Smooth muscle cell (in vitro differentiated cells): ENCODE measurements around the gene TADA1. TPM values are rescaled to one million over a fixed set of nuclear protein-coding genes. Genes with fewer than 3 reads are reported as not detected.

Experiments used
- DNase-seq: peaks from one replicate; lab custom pipeline; 2025; ENCODE audit not compliant: unreplicated experiment; lab: John Stamatoyannopoulos, UW
- H2AFZ ChIP-seq: fragments of 200-600 bp; sonication (generic); 2 replicates; pipeline ENCODE4 v1.6.0; 2016; ENCODE audit warnings: antibody characterized with exemption, low read depth, mild to moderate bottlenecking
- H3F3A ChIP-seq: fragments of 200-600 bp; sonication (generic); 2 replicates; pipeline ENCODE4 v1.6.0; 2017; ENCODE audit warnings: antibody characterized with exemption, low read depth
- H3K27ac ChIP-seq: fragments of 200-600 bp; sonication (generic); 2 replicates; pipeline ENCODE4 v1.5.1; 2016; ENCODE audit warnings: low read depth, mild to moderate bottlenecking
- H3K27me3 ChIP-seq: fragments of 200-600 bp; sonication (generic); 2 replicates; pipeline ENCODE4 v1.6.1; 2016; ENCODE audit warnings: low read depth, mild to moderate bottlenecking
- H3K36me3 ChIP-seq: fragments of 200-600 bp; sonication (generic); 2 replicates; pipeline ENCODE4 v1.5.1; 2016; ENCODE audit warnings: low read depth
- H3K4me1 ChIP-seq: fragments of 200-600 bp; sonication (generic); 2 replicates; pipeline ENCODE4 v1.5.1; 2016; ENCODE audit warnings: low read depth
- H3K4me2 ChIP-seq: fragments of 200-600 bp; sonication (generic); 2 replicates; pipeline ENCODE4 v1.6.0; 2016; ENCODE audit warnings: mild to moderate bottlenecking
- H3K4me3 ChIP-seq: fragments of 200-600 bp; sonication (generic); 2 replicates; pipeline ENCODE4 v1.5.1; 2016; ENCODE audit warnings: mild to moderate bottlenecking
- H3K79me2 ChIP-seq: fragments of 200-600 bp; sonication (generic); 2 replicates; pipeline ENCODE4 v1.6.0; 2016; ENCODE audit warnings: low read depth, mild to moderate bottlenecking
- H3K9ac ChIP-seq: fragments of 200-600 bp; sonication (generic); 2 replicates; pipeline ENCODE4 v1.6.0; 2016; ENCODE audit warnings: low read depth
- H3K9me3 ChIP-seq: fragments of 200-600 bp; sonication (generic); replicated peaks from 2 replicates; pipeline ENCODE4 v1.5.1; 2016; ENCODE audit warnings: low read depth
- H4K20me1 ChIP-seq: fragments of 200-600 bp; sonication (generic); 2 replicates; pipeline ENCODE4 v1.6.0; 2016; ENCODE audit warnings: low read depth
- WGBS: methylation state at CpG from one replicate; pipeline ENCODE4 v1.1.7; 2016; ENCODE audit warnings: low lambda C conversion rate; 5-methylcytosine and 5-hydroxymethylcytosine counted together
- polyA plus RNA-seq: library from polyadenylated mRNA; unstranded; fragments of >200 nt; fragmentation: Nextera tagmentation; extraction: Ambion mirVana; gene quantifications from 2 replicates; pipeline ENCODE4 v1.2.1, GENCODE V29; 2016
- total RNA-seq: library from RNA; depleted of rRNA; stranded (reverse); fragments of >200 nt; gene quantifications from 2 replicates; pipeline ENCODE4 v1.2.3, GENCODE V29; 2014
- TF ChIP-seq, protein P1 (sequence below): fragments of 200-600 bp; sonication (generic); IDR thresholded peaks from 2 replicates; pipeline ENCODE4 v1.5.1; 2017; ENCODE audit warnings: borderline replicate concordance, mild to moderate bottlenecking, antibody characterized with exemption; ENCODE audit not compliant: insufficient read depth, poor library complexity, severe bottlenecking

TADA1 gene
- total and polyA plus RNA-seq, 2 experiments from 2014 or later = 12.2 to 16.3 TPM

DNA sequence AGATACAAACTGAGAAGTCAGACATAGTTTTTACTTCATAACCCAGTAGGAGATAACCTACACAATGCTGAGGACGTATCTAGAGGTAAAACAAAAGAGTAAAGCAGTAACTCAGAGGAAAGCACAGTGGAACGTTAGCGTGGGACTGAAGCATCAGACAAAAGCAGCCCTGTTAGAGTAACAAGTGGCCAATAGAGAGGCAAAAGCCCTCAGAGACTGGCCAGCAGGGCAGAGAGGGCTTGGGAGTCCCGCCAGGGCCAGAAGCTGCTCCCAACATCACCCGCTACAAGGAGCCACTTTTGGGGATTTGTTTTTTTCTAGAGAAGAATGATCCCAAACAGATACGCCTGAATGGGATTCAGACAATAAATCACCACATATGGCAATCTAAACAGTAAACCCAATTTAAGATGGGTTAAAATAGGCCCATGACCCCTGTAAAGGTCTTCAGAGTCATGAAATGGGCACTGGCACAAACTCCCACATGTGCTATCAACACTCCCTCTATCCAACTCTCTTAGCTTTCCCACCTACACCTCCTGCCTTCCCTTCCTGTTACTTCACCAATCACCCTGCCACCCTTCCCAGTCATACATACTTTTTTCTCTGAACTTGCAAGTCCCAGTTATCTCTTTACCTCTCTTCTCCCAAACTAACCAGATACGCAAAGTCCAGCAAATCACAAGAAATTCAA lies 17.2 kb downstream of the TADA1 start:
- Histone ChIP-seq H3K9me3 (no peaks in the 10 kb centered on the region), H3K79me2 (no peaks in the 10 kb centered on the region), H3K4me1 (no peaks in the 10 kb centered on the region), H3K27me3 (no peaks in the 10 kb centered on the region), H3F3A (peaks cover 12% of the 10 kb centered on the region), H4K20me1 (peaks cover 20% of the 10 kb centered on the region), H3K27ac (peak overlapping the region; percentile 10), H3K4me3 (no peak overlapping the region), H2AFZ (no peak overlapping the region), H3K9ac (no peak overlapping the region), H3K4me2 (no peak overlapping the region), H3K36me3 (peaks cover 7% of the 10 kb centered on the region)
- WGBS = 92% methylated on average over 7 of the region's 7 CpGs
- DNase-seq = no peak
- TF ChIP-seq, protein P1, sequence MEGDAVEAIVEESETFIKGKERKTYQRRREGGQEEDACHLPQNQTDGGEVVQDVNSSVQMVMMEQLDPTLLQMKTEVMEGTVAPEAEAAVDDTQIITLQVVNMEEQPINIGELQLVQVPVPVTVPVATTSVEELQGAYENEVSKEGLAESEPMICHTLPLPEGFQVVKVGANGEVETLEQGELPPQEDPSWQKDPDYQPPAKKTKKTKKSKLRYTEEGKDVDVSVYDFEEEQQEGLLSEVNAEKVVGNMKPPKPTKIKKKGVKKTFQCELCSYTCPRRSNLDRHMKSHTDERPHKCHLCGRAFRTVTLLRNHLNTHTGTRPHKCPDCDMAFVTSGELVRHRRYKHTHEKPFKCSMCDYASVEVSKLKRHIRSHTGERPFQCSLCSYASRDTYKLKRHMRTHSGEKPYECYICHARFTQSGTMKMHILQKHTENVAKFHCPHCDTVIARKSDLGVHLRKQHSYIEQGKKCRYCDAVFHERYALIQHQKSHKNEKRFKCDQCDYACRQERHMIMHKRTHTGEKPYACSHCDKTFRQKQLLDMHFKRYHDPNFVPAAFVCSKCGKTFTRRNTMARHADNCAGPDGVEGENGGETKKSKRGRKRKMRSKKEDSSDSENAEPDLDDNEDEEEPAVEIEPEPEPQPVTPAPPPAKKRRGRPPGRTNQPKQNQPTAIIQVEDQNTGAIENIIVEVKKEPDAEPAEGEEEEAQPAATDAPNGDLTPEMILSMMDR = no peak

DNA sequence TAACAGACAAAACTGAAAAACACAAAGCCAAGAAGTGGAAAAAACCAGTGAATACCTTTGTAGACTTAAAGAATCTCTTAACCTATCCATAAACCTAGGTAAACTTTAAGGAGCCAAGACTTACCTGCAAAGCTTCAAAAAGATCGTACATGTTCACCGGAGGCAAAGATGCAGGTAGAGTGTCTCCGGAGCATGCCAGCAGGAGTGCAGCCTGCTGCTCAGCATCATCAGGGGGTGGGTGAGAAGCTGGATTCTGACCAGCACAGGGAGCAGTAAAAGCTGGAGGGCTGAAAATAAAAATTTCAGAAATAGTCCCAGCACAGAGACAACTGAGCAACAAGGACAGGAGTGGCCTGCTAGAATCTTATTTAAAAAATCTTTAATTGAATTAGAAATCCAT lies 18.1 kb downstream of the TADA1 start:
- Histone ChIP-seq H3F3A (peaks cover 16% of the 10 kb centered on the region), H3K4me3 (no peak overlapping the region), H3K4me1 (no peaks in the 10 kb centered on the region), H3K79me2 (no peaks in the 10 kb centered on the region), H3K9ac (no peak overlapping the region), H3K4me2 (no peak overlapping the region), H2AFZ (no peak overlapping the region), H4K20me1 (peaks cover 29% of the 10 kb centered on the region), H3K27me3 (no peaks in the 10 kb centered on the region), H3K9me3 (no peaks in the 10 kb centered on the region), H3K36me3 (peaks cover 2% of the 10 kb centered on the region), H3K27ac (no peak overlapping the region)
- TF ChIP-seq, protein P1 = no peak
- no peak for DNase-seq
- 96% methylated on average over 3 of the region's 3 CpGs for WGBS

DNA sequence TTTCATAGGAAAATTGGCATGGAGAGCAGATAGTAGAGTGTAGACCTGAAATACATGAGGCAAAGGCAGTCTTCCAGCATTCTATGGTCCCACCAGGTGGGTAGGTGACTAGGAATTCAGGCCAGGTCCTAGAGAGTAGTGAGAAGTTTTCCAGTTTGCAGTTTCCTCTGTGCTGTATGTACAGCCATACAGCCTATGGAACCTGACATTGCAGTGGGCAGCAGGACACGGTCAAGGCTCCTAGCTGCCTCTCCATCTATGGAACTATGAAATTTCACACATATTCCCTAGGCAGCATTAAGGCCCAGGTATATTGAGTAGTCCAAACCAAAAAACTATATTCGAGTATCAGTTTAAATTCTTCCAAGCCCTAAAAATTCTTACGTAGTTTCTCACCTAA lies 20.5 kb downstream of the TADA1 start:
- H3K4me2 ChIP-seq = no peak overlapping the region
- no peak overlapping the region for H3K4me3 ChIP-seq
- H3F3A ChIP-seq = peaks cover 12% of the 10 kb centered on the region
- H3K4me1 ChIP-seq = no peaks in the 10 kb centered on the region
- DNase-seq = no peak
- WGBS = 91% methylated on average over 3 of the region's 3 CpGs
- no peak overlapping the region for H3K27ac ChIP-seq
- no peak overlapping the region for H2AFZ ChIP-seq
- no peaks in the 10 kb centered on the region for H3K27me3 ChIP-seq
- H3K79me2 ChIP-seq = no peaks in the 10 kb centered on the region
- no peak overlapping the region for H3K9ac ChIP-seq
- H3K9me3 ChIP-seq = no peaks in the 10 kb centered on the region
- TF ChIP-seq, protein P1 = no peak
- peaks cover 54% of the 10 kb centered on the region for H4K20me1 ChIP-seq
- peaks cover 6% of the 10 kb centered on the region for H3K36me3 ChIP-seq

DNA sequence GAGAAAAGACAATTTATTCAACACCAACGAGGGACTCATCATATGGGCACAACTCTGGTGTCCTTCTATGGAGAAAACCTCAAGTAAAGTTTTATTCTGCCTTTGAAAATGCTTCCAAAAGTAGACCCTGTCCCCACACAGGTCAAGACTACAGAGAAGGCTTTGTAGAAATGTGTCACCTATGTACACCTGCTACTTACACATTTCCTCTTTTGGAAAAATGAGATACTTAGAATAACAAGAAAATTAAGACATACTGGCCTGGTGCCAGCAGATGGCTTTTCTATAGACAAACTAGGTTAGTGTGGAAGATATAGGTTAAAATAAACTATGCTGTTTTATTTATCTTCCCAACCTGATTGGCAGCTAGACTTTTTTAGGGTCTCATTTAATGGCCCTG lies 23.1 kb downstream of the TADA1 start:
- no peaks in the 10 kb centered on the region for H3K27me3 ChIP-seq
- TF ChIP-seq, protein P1 = no peak
- DNase-seq = no peak
- peaks cover 12% of the 10 kb centered on the region for H3F3A ChIP-seq
- H3K4me1 ChIP-seq = no peaks in the 10 kb centered on the region
- H3K27ac ChIP-seq = no peak overlapping the region
- peaks cover 64% of the 10 kb centered on the region for H4K20me1 ChIP-seq
- no peak overlapping the region for H3K9ac ChIP-seq
- H3K9me3 ChIP-seq = no peaks in the 10 kb centered on the region
- peaks cover 10% of the 10 kb centered on the region for H3K36me3 ChIP-seq
- no peak overlapping the region for H2AFZ ChIP-seq
- no peak overlapping the region for H3K4me3 ChIP-seq
- peaks cover 5% of the 10 kb centered on the region for H3K79me2 ChIP-seq
- WGBS = 46% methylated on average over 1 of the region's 1 CpG
- no peak overlapping the region for H3K4me2 ChIP-seq
